ENCODE data around the gene NFIC.

Gene NFIC

GRCh38 chr19:3467437-3468198, 101.2 kb downstream of the NFIC start:
- DNase-seq (ENCODE audit: low read depth in 3 of 3), result no peak

GRCh38 chr19:3468211-3468610, 101.8 kb downstream of the NFIC start:
- no peak for DNase-seq (ENCODE audit: low read depth in 3 of 3)

GRCh38 chr19:3469638-3470499, 103.5 kb downstream of the NFIC start:
- DNase-seq (ENCODE audit: low read depth in 3 of 3), result no peak

GRCh38 chr19:3470500-3471128, 104.2 kb downstream of the NFIC start:
- no peak for DNase-seq (ENCODE audit: low read depth in 3 of 3)

GRCh38 chr19:3471954-3472655, 105.7 kb downstream of the NFIC start:
- DNase-seq (ENCODE audit: low read depth in 3 of 3), result peak in 1 of 3 experiments; percentile 40

GRCh38 chr19:3474010-3474409, 107.6 kb downstream of the NFIC start:
- no peak for DNase-seq (ENCODE audit: low read depth in 3 of 3)

- no peak for DNase-seq (ENCODE audit: low read depth in 3 of 3)
Observed at GRCh38 chr19:3474614-3475013, 108.2 kb downstream of the NFIC start.

GRCh38 chr19:3475449-3475848, 109.1 kb downstream of the NFIC start:
- DNase-seq (ENCODE audit: low read depth in 3 of 3), result no peak

- no peak for DNase-seq (ENCODE audit: low read depth in 3 of 3)
Observed at GRCh38 chr19:3476830-3477229, 110.4 kb downstream of the NFIC start.

GRCh38 chr19:3477506-3477905, 111.1 kb downstream of the NFIC start:
- no peak for DNase-seq (ENCODE audit: low read depth in 3 of 3)

- DNase-seq (ENCODE audit: low read depth in 3 of 3), result no peak
Observed at GRCh38 chr19:3477951-3478350, 111.6 kb downstream of the NFIC start.

- DNase-seq (ENCODE audit: low read depth in 3 of 3), result no peak
Observed at GRCh38 chr19:3478409-3479176, 112.2 kb downstream of the NFIC start.

- peak in 1 of 3 experiments; percentile 13 for DNase-seq (ENCODE audit: low read depth in 3 of 3)
Observed at GRCh38 chr19:3479177-3479833, 112.9 kb downstream of the NFIC start.

GRCh38 chr19:3479834-3480215, 113.4 kb downstream of the NFIC start:
- no peak for DNase-seq (ENCODE audit: low read depth in 3 of 3)

GRCh38 chr19:3480383-3481091, 114.2 kb downstream of the NFIC start, which contains the start of gene SMIM24:
TSS of gene SMIM24 (minus strand) at chr19:3480525. CDS start at chr19:3480463, 62 bp downstream.
- DNase-seq (ENCODE audit: low read depth in 3 of 3), result no peak

- DNase-seq (ENCODE audit: low read depth in 3 of 3), result no peak
Observed at GRCh38 chr19:3481241-3482090, 115.1 kb downstream of the NFIC start.

- DNase-seq (ENCODE audit: low read depth in 3 of 3), result no peak
Observed at GRCh38 chr19:3482507-3483225, 116.3 kb downstream of the NFIC start.

GRCh38 chr19:3483226-3483628, 116.8 kb downstream of the NFIC start, which contains the start of gene SMIM44:
TSS of gene SMIM44 (minus strand) at chr19:3483441. CDS start at chr19:3483403, 38 bp downstream.
- DNase-seq (ENCODE audit: low read depth in 3 of 3), result no peak
